ENCODE data around the gene TTC28.

Gene TTC28

GRCh38 chr22:28296452-28296851, 383.2 kb downstream of the TTC28 start:
- TF ChIP-seq EZH2phosphoT487 (IDR thresholded peaks at IDR 0.05; ENCODE audit: borderline replicate concordance), result no peak
- no peak for TF ChIP-seq CTCF (conservative IDR thresholded peaks at IDR 0.05; ENCODE audit: low read length)
- Histone ChIP-seq H3K4me2 (ENCODE audit: low read depth, low read length, poor library complexity, severe bottlenecking) (no peak overlapping the region), H3K4me1 (ENCODE audit: insufficient read depth, low read length, poor library complexity, severe bottlenecking) (peaks cover 29% of the 10 kb centered on the region), H3K27me3 (ENCODE audit: insufficient read depth, low read length, poor library complexity, severe bottlenecking) (no peaks in the 10 kb centered on the region), H3F3A (ENCODE audit: low read depth) (no peaks in the 10 kb centered on the region), H2AFZ (ENCODE audit: low read length) (no peak overlapping the region), H4K20me1 (ENCODE audit: insufficient read depth, low read length, poor library complexity, severe bottlenecking) (peaks cover 46% of the 10 kb centered on the region), H3K79me2 (ENCODE audit: insufficient read depth, low read length) (peaks cover 76% of the 10 kb centered on the region), H3K9ac (ENCODE audit: low read depth, low read length, poor library complexity, severe bottlenecking) (no peak overlapping the region), H3K9me2 (replicated peaks; ENCODE audit: low read depth, low read length) (no peaks in the 10 kb centered on the region), H3K36me3 (ENCODE audit: insufficient read depth, low read length) (peaks cover 47% of the 10 kb centered on the region; the same call in 1 of the 2 replicates), H3K4me3 (ENCODE audit: low read length, poor library complexity, severe bottlenecking) (no peak overlapping the region), H3K9me3 (ENCODE audit: insufficient read depth, low read depth, low read length) (no peaks in the 10 kb centered on the region)

- no peaks in the 10 kb centered on the region for H3F3A ChIP-seq (ENCODE audit: low read depth)
- H3K27me3 ChIP-seq (ENCODE audit: insufficient read depth, low read length, poor library complexity, severe bottlenecking), result no peaks in the 10 kb centered on the region
- H3K4me1 ChIP-seq (ENCODE audit: insufficient read depth, low read length, poor library complexity, severe bottlenecking), result peaks cover 22% of the 10 kb centered on the region
- H3K4me3 ChIP-seq (ENCODE audit: low read length, poor library complexity, severe bottlenecking), result no peak overlapping the region
- H3K9me3 ChIP-seq (ENCODE audit: insufficient read depth, low read depth, low read length), result no peaks in the 10 kb centered on the region
- H4K20me1 ChIP-seq (ENCODE audit: insufficient read depth, low read length, poor library complexity, severe bottlenecking), result peaks cover 40% of the 10 kb centered on the region
- peaks cover 19% of the 10 kb centered on the region; the same call in 1 of the 2 replicates for H3K36me3 ChIP-seq (ENCODE audit: insufficient read depth, low read length)
- peak overlapping the region; percentile 3 for H3K9ac ChIP-seq (ENCODE audit: low read depth, low read length, poor library complexity, severe bottlenecking)
- H2AFZ ChIP-seq (ENCODE audit: low read length), result no peak overlapping the region
- H3K4me2 ChIP-seq (ENCODE audit: low read depth, low read length, poor library complexity, severe bottlenecking), result peak overlapping the region; percentile 44
- TF ChIP-seq EZH2phosphoT487 (IDR thresholded peaks at IDR 0.05; ENCODE audit: borderline replicate concordance) (no peak), CTCF (conservative IDR thresholded peaks at IDR 0.05; ENCODE audit: low read length) (no peak)
- H3K79me2 ChIP-seq (ENCODE audit: insufficient read depth, low read length), result peaks cover 55% of the 10 kb centered on the region
- H3K9me2 ChIP-seq (replicated peaks; ENCODE audit: low read depth, low read length), result no peaks in the 10 kb centered on the region
These were observed 396.5 kb downstream of the TTC28 start for GRCh38 chr22:28283068-28283654.

GRCh38 chr22:28282405-28283067, 397.1 kb downstream of the TTC28 start:
- H3K4me1 ChIP-seq (ENCODE audit: insufficient read depth, low read length, poor library complexity, severe bottlenecking), result peaks cover 22% of the 10 kb centered on the region
- peaks cover 16% of the 10 kb centered on the region; the same call in 1 of the 2 replicates for H3K36me3 ChIP-seq (ENCODE audit: insufficient read depth, low read length)
- H4K20me1 ChIP-seq (ENCODE audit: insufficient read depth, low read length, poor library complexity, severe bottlenecking), result peaks cover 34% of the 10 kb centered on the region
- no peak overlapping the region for H2AFZ ChIP-seq (ENCODE audit: low read length)
- no peaks in the 10 kb centered on the region for H3F3A ChIP-seq (ENCODE audit: low read depth)
- H3K4me2 ChIP-seq (ENCODE audit: low read depth, low read length, poor library complexity, severe bottlenecking), result peak overlapping the region; percentile 44
- no peak overlapping the region for H3K4me3 ChIP-seq (ENCODE audit: low read length, poor library complexity, severe bottlenecking)
- peak overlapping the region; percentile 3 for H3K9ac ChIP-seq (ENCODE audit: low read depth, low read length, poor library complexity, severe bottlenecking)
- no peak for TF ChIP-seq CTCF (conservative IDR thresholded peaks at IDR 0.05; ENCODE audit: low read length)
- TF ChIP-seq EZH2phosphoT487 (IDR thresholded peaks at IDR 0.05; ENCODE audit: borderline replicate concordance), result no peak
- peaks cover 49% of the 10 kb centered on the region for H3K79me2 ChIP-seq (ENCODE audit: insufficient read depth, low read length)
- H3K9me2 ChIP-seq (replicated peaks; ENCODE audit: low read depth, low read length), result no peaks in the 10 kb centered on the region
- H3K9me3 ChIP-seq (ENCODE audit: insufficient read depth, low read depth, low read length), result no peaks in the 10 kb centered on the region
- H3K27me3 ChIP-seq (ENCODE audit: insufficient read depth, low read length, poor library complexity, severe bottlenecking), result no peaks in the 10 kb centered on the region

Data from Loucy (cell line).